22Rv1 (cell line): ENCODE data around the gene SMURF2.
"Not testable (repeated sequence)": the region's sequence is repeated elsewhere in the genome, so short reads cannot be mapped to it uniquely, and the experiment has no call there.

Source experiments
- H3K27ac ChIP-seq: fragments of 450-650 bp; 2 replicates; pipeline ENCODE4 v1.5.1; 2017
- CTCF ChIP-seq: fragments of 450-650 bp; IDR thresholded peaks from 2 replicates; pipeline ENCODE4 v1.5.1; 2017; ENCODE audit warnings: mild to moderate bottlenecking
- ZFX ChIP-seq: fragments of 450-650 bp; IDR thresholded peaks from 2 replicates; pipeline ENCODE4 v1.6.1; 2017; ENCODE audit warnings: antibody characterized with exemption, borderline replicate concordance

Gene SMURF2

GRCh38 chr17:64579917-64580316 lies 82.2 kb downstream of the SMURF2 start:
- no peak for TF ChIP-seq CTCF
- no peak for TF ChIP-seq ZFX
- no peak overlapping the region for H3K27ac ChIP-seq

GRCh38 chr17:64577025-64577424 lies 85.1 kb downstream of the SMURF2 start:
- not testable (repeated sequence) for H3K27ac ChIP-seq

GRCh38 chr17:64575431-64575830 lies 86.7 kb downstream of the SMURF2 start:
- H3K27ac ChIP-seq: no peak overlapping the region
- TF ChIP-seq ZFX: no peak
- no peak for TF ChIP-seq CTCF

- H3K27ac ChIP-seq: no peak overlapping the region
- no peak for TF ChIP-seq ZFX
- no peak for TF ChIP-seq CTCF
Observed at GRCh38 chr17:64574646-64575045, 87.5 kb downstream of the SMURF2 start.

DNA sequence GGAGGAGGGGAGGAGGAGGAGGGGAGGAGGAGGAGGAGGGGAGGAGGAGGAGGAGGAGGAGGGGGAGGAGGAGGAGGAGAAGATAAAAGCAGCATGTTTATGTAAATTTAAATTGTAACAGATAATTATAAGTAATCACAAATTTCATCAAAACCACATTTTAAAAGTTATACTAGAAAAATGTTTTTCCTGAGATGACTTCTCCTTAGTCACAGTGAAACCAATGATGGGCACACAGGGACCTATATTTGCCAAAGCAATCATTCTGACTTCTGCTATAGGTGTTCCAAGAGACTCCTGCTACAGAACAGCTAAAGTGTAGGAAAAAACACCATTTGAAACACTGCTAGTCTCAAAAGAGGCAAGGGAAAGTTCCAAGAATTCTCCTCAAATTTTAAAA lies 88.9 kb downstream of the SMURF2 start:
- TF ChIP-seq CTCF (no peak), ZFX (no peak)
- no peak overlapping the region for H3K27ac ChIP-seq

- H3K27ac ChIP-seq: no peak overlapping the region
- TF ChIP-seq ZFX (no peak), CTCF (no peak)
Observed at GRCh38 chr17:64572682-64573154, 89.4 kb downstream of the SMURF2 start.

DNA sequence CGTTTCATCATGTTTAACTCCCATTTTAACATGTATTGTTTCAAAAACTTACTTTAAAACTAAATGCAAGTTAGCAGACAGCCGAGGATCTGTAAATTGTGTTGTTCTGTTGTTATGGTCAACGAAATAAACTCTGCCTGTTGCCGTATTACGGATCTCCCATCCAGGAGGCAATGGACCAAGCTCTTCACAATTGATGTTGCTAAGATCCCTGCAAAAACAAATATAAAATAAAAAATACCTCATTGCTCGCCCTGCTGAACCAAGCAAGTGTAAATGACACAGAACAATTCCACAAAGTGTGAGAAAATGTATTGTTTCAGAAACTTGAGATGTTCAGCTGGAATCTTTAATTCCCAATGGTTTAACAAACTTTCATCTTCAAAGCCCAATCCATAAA lies 90.4 kb downstream of the SMURF2 start:
- TF ChIP-seq ZFX (no peak), CTCF (no peak)
- H3K27ac ChIP-seq: no peak overlapping the region

DNA sequence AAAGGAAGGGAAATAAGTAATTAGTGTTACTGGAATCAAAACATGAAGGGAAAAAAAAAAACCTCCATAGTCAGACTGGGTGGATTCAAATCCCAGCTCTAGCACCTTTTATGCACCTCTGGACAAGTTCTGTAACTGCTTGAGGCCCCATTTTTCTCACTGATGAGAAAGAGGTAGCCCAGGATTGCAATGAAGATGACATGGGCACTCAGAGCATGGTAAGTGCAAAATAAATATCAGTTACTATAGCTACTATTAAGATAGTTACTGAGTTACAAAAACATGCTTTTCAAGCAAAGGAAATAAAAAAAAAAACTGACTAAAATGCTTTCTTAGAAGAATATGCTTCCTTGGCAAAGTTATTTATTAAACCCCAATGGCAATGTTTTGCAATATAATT lies 96.5 kb downstream of the SMURF2 start:
- TF ChIP-seq CTCF (no peak), ZFX (no peak)
- H3K27ac ChIP-seq: no peak overlapping the region
